Prostate gland (tissue), 2 donors: Measurements from ENCODE around the gene ZNF638. TPM values are rescaled to one million over a fixed set of nuclear protein-coding genes. Genes with fewer than 3 reads are reported as not detected.

Experiments
- DNase-seq: peaks from one replicate; pipeline ENCODE4 v3.0.0-alpha.2; 2019; ENCODE audit warnings: low spot score
- H3K27ac ChIP-seq, 2 donors: fragments of 200-600 bp; sonication (generic); 2 replicates each; pipeline ENCODE4 v1.5.1; 2017 to 2019
- H3K27me3 ChIP-seq: fragments of 200-600 bp; sonication (generic); replicated peaks from 2 replicates; pipeline ENCODE4 v1.5.1; 2019; ENCODE audit not compliant: insufficient read depth
- H3K36me3 ChIP-seq, 2 donors: fragments of 200-600 bp; sonication (generic); 1 replicate in 1 of 2; 2 replicates in 1 of 2; pipeline versions ENCODE4 v1.5.1 to v1.8.1; 2017 to 2019
- H3K4me1 ChIP-seq: fragments of 200-600 bp; sonication (generic); replicated peaks from 2 replicates; pipeline ENCODE4 v1.5.1; 2019
- H3K4me3 ChIP-seq, 2 donors: fragments of 200-600 bp; sonication (generic); 2 replicates each; pipeline ENCODE4 v1.5.1; 2017 to 2019
- H3K9me3 ChIP-seq: fragments of 200-600 bp; sonication (generic); 2 replicates; pipeline ENCODE4 v1.5.1; 2017
- POLR2A ChIP-seq: fragments of 450-650 bp; IDR thresholded peaks from one replicate; pipeline ENCODE4 v1.6.1; 2016; ENCODE audit warnings: antibody characterized with exemption, mild to moderate bottlenecking
- POLR2AphosphoS5 ChIP-seq: sonication (generic); formaldehyde crosslinking; IDR thresholded peaks from one replicate; pipeline ENCODE4 v1.6.1; 2017; ENCODE audit warnings: antibody characterized with exemption
- WGBS: methylation state at CpG from one replicate; pipeline ENCODE4 v1.1.5; 2018; 5-methylcytosine and 5-hydroxymethylcytosine counted together
- intact Hi-C: fragments of 100-400 bp; cut with DNase I; formaldehyde crosslinking; loops from one replicate; pipeline ENCODE4 v1.14.2; 2022
- total RNA-seq, 2 donors: library from RNA; depleted of rRNA; stranded (reverse); fragments of >200 nt; gene quantifications; one replicate each; pipeline ENCODE4 v1.1.0, GENCODE V29; 2016
- TF ChIP-seq, protein P1 (sequence below), 4 experiments: fragments of 200-600 bp in 2 of 4; fragments of 450-650 bp in 2 of 4; sonication (generic) in 2 of 4; IDR thresholded peaks; 1 replicate in 3 of 4; 2 replicates in 1 of 4; pipeline ENCODE4 v1.5.1; 2016 to 2019; ENCODE audit warnings: antibody characterized with exemption in 4 of 4, mild to moderate bottlenecking in 2 of 4, moderate library complexity in 2 of 4

ZNF638 gene
- total RNA-seq, 2 donors from 2014 or later, result 137 to 164 TPM

DNA sequence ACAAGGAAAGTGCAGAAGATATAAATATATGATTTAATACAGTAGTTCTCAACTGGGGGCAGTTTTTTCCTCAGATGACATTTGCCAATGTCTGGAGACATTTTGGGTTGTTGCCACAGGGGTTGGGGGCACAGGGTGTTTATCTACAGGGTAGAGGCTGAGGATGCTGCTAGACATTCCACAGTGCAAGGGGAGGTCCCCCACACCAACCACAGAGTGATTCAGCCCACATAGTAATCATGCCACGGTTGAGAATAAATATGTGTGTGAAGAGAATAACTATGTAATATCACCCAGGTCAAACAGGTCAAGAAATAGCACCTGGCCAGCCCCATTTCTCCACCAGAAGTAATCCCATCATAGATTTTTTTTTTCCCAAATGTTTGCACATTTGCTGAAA, 139.7 kb downstream of the ZNF638 start:
- H3K4me1 ChIP-seq, result no peaks in the 10 kb centered on the region
- 88% methylated on average over 1 of the region's 1 CpG for WGBS
- no peaks in the 10 kb centered on the region for H3K9me3 ChIP-seq
- TF ChIP-seq POLR2A (no peak), POLR2AphosphoS5 (no peak)
- TF ChIP-seq, protein P1, sequence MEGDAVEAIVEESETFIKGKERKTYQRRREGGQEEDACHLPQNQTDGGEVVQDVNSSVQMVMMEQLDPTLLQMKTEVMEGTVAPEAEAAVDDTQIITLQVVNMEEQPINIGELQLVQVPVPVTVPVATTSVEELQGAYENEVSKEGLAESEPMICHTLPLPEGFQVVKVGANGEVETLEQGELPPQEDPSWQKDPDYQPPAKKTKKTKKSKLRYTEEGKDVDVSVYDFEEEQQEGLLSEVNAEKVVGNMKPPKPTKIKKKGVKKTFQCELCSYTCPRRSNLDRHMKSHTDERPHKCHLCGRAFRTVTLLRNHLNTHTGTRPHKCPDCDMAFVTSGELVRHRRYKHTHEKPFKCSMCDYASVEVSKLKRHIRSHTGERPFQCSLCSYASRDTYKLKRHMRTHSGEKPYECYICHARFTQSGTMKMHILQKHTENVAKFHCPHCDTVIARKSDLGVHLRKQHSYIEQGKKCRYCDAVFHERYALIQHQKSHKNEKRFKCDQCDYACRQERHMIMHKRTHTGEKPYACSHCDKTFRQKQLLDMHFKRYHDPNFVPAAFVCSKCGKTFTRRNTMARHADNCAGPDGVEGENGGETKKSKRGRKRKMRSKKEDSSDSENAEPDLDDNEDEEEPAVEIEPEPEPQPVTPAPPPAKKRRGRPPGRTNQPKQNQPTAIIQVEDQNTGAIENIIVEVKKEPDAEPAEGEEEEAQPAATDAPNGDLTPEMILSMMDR (IDR thresholded peaks at IDR 0.05), result no peak
- no peaks in the 10 kb centered on the region for H3K27me3 ChIP-seq
- DNase-seq, result no peak
- H3K36me3 ChIP-seq, result no peaks in the 10 kb centered on the region
- intact Hi-C loops, result no loop called here
- H3K4me3 ChIP-seq, result no peak overlapping the region
- no peak overlapping the region for H3K27ac ChIP-seq

DNA sequence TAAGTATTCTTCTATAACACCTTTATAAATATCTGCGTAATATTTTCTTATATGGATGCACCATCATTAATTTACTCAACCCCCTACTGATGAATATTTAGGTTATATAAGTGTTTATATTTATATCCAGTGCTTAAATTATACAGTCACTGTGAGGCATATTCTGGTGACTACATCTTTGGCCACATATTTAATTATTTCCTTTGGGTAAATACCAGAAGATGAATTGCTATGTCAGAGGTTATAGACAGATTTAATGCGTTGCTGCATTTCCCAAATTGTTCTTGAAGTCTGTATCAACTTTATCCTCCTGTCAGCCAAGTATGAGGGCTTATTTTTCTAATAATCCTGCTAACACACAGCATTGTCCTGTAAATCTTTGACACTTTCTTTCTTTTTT, 140.4 kb downstream of the ZNF638 start:
- no peaks in the 10 kb centered on the region for H3K9me3 ChIP-seq
- no peak overlapping the region for H3K4me3 ChIP-seq
- no peak for DNase-seq
- no peaks in the 10 kb centered on the region for H3K4me1 ChIP-seq
- no peaks in the 10 kb centered on the region for H3K36me3 ChIP-seq
- intact Hi-C loops, result no loop called here
- WGBS, result 57% methylated on average over 2 of the region's 2 CpGs
- no peak overlapping the region for H3K27ac ChIP-seq
- TF ChIP-seq POLR2AphosphoS5 (no peak), POLR2A (no peak)
- TF ChIP-seq, protein P1 (IDR thresholded peaks at IDR 0.05), result no peak
- no peaks in the 10 kb centered on the region for H3K27me3 ChIP-seq

DNA sequence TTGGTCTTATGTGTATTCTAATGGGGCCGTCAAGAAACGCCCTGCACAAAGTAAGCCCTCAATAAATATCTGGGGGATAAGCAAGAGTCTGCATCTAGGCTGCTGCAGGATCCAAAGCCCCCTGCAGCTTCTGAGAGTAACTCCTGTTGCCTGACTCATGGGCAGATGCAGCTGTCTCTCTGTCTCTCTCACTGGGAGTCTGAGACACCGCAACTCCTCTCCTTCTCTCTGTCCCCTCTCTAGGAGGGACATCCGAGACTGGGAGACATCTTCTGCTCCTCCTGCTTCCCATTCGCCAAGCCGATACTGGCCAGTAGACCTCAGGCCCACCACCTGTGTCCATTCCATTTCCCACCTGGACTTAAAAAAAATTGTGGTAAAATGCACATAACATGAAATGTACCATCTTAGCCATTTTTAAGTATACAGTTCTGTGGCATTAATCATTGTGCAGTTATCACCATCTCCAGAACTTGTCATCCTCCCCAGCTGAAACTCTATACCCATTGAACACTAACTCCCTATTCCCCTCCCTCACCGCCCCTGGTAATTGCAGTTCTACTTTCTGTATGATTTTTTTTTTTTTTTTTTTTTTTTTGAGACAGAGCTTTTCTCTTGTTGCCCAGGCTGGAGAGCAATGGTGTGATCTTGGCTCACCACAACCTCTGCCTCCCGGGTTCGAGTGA, 141.9 kb downstream of the ZNF638 start:
- no peaks in the 10 kb centered on the region for H3K27me3 ChIP-seq
- H3K9me3 ChIP-seq, result no peaks in the 10 kb centered on the region
- DNase-seq, result no peak
- no peaks in the 10 kb centered on the region for H3K4me1 ChIP-seq
- TF ChIP-seq, protein P1 (IDR thresholded peaks at IDR 0.05), result no peak
- TF ChIP-seq POLR2AphosphoS5 (no peak), POLR2A (no peak)
- intact Hi-C loops, result no loop called here
- no peaks in the 10 kb centered on the region for H3K36me3 ChIP-seq
- no peak overlapping the region for H3K27ac ChIP-seq
- no peak overlapping the region for H3K4me3 ChIP-seq
- WGBS, result 91% methylated on average over 9 of the region's 9 CpGs

DNA sequence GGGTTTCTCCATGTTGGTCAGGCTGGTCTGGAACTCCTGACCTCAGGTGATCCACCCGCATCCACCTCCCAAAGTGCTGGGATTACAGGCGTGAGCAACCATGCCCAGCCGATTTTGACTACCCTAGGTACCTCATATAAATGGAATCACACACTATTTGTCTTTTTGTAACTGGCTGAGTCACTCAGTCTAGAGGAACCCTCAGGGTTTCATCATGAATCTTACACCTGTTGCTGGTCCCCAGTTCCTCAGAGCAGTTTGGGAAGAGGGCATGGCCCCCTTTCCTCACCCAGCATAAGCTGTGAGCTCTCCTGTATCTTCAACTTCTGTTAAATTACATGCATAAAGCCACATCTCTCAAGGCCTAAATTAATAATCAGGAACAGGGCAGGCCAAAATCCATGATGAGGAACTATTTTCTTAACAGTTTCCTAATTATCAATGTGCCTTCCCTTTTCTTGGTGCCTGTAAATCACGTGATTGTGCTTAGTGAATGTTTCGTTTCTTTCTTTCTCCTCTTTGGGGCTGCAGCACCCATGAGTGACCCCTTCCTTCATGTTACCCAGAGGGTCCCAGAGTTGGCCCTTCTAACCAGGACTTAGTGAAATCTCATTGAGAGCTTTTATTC, 142.6 kb downstream of the ZNF638 start:
- intact Hi-C loops, result no loop called here
- DNase-seq, result no peak
- H3K9me3 ChIP-seq, result no peaks in the 10 kb centered on the region
- H3K27ac ChIP-seq, result no peak overlapping the region
- H3K4me3 ChIP-seq, result no peak overlapping the region
- H3K36me3 ChIP-seq, result no peaks in the 10 kb centered on the region
- TF ChIP-seq, protein P1 (IDR thresholded peaks at IDR 0.05), result no peak
- TF ChIP-seq POLR2A, result no peak
- TF ChIP-seq POLR2AphosphoS5, result no peak
- 82% methylated on average over 5 of the region's 5 CpGs for WGBS
- H3K27me3 ChIP-seq, result no peaks in the 10 kb centered on the region
- no peaks in the 10 kb centered on the region for H3K4me1 ChIP-seq
